ENCODE measurements around the gene SOD1.

Gene SOD1

GRCh38 chr21:31686272-31686915, 26.9 kb downstream of the SOD1 start:
- Histone ChIP-seq H3F3A (ENCODE audit: insufficient read depth, low read length) (no peaks in the 10 kb centered on the region), H2AFZ (ENCODE audit: low read length) (no peak overlapping the region), H3K36me3 (ENCODE audit: insufficient read depth, low read length) (peaks cover 94% of the 10 kb centered on the region), H3K9ac (ENCODE audit: low read length) (no peak overlapping the region), H3K4me1 (ENCODE audit: insufficient read depth, low read length, severe bottlenecking) (no peaks in the 10 kb centered on the region), H3K27me3 (ENCODE audit: insufficient read depth, low read length) (no peaks in the 10 kb centered on the region), H3K9me2 (ENCODE audit: low read depth, low read length) (no peaks in the 10 kb centered on the region), H4K20me1 (ENCODE audit: insufficient read depth, low read length) (no peaks in the 10 kb centered on the region; the same call in 1 of the 2 replicates), H3K4me3 (ENCODE audit: low read depth, low read length, poor library complexity, severe bottlenecking) (no peak overlapping the region), H3K79me2 (ENCODE audit: insufficient read depth, low read length) (peaks cover 4% of the 10 kb centered on the region; the same call in 1 of the 2 replicates), H3K9me3 (ENCODE audit: low read length) (no peaks in the 10 kb centered on the region), H3K27ac (ENCODE audit: low read depth, low read length, poor library complexity, severe bottlenecking) (no peak overlapping the region), H3K4me2 (ENCODE audit: low read length) (no peak overlapping the region)
- TF ChIP-seq CTCF (IDR thresholded peaks at IDR 0.05; ENCODE audit: low read length) = no peak
- TF ChIP-seq EZH2 (IDR thresholded peaks at IDR 0.05; ENCODE audit: borderline replicate concordance, low read length) = no peak

- Histone ChIP-seq H4K20me1 (ENCODE audit: insufficient read depth, low read length) (no peaks in the 10 kb centered on the region; the same call in 1 of the 2 replicates), H3K4me3 (ENCODE audit: low read depth, low read length, poor library complexity, severe bottlenecking) (no peak overlapping the region), H3K4me2 (ENCODE audit: low read length) (no peak overlapping the region), H3K9me2 (ENCODE audit: low read depth, low read length) (no peaks in the 10 kb centered on the region), H3K27ac (ENCODE audit: low read depth, low read length, poor library complexity, severe bottlenecking) (no peak overlapping the region), H2AFZ (ENCODE audit: low read length) (no peak overlapping the region), H3K36me3 (ENCODE audit: insufficient read depth, low read length) (peaks cover 95% of the 10 kb centered on the region), H3F3A (ENCODE audit: insufficient read depth, low read length) (no peaks in the 10 kb centered on the region), H3K4me1 (ENCODE audit: insufficient read depth, low read length, severe bottlenecking) (no peaks in the 10 kb centered on the region), H3K9ac (ENCODE audit: low read length) (no peak overlapping the region), H3K27me3 (ENCODE audit: insufficient read depth, low read length) (no peaks in the 10 kb centered on the region), H3K9me3 (ENCODE audit: low read length) (no peaks in the 10 kb centered on the region), H3K79me2 (ENCODE audit: insufficient read depth, low read length) (peaks cover 4% of the 10 kb centered on the region; the same call in 1 of the 2 replicates)
- no peak for TF ChIP-seq EZH2 (IDR thresholded peaks at IDR 0.05; ENCODE audit: borderline replicate concordance, low read length)
Observed at GRCh38 chr21:31687108-31687507, 27.6 kb downstream of the SOD1 start.

- H4K20me1 ChIP-seq (ENCODE audit: insufficient read depth, low read length) = no peaks in the 10 kb centered on the region; the same call in 1 of the 2 replicates
- no peak overlapping the region for H3K27ac ChIP-seq (ENCODE audit: low read depth, low read length, poor library complexity, severe bottlenecking)
- H3K79me2 ChIP-seq (ENCODE audit: insufficient read depth, low read length) = no peaks in the 10 kb centered on the region
- H3K4me2 ChIP-seq (ENCODE audit: low read length) = no peak overlapping the region
- peaks cover 95% of the 10 kb centered on the region for H3K36me3 ChIP-seq (ENCODE audit: insufficient read depth, low read length)
- no peak overlapping the region for H3K9ac ChIP-seq (ENCODE audit: low read length)
- H3K9me2 ChIP-seq (ENCODE audit: low read depth, low read length) = no peaks in the 10 kb centered on the region
- no peaks in the 10 kb centered on the region for H3K9me3 ChIP-seq (ENCODE audit: low read length)
- H3F3A ChIP-seq (ENCODE audit: insufficient read depth, low read length) = no peaks in the 10 kb centered on the region
- no peaks in the 10 kb centered on the region for H3K4me1 ChIP-seq (ENCODE audit: insufficient read depth, low read length, severe bottlenecking)
- no peaks in the 10 kb centered on the region for H3K27me3 ChIP-seq (ENCODE audit: insufficient read depth, low read length)
- no peak for TF ChIP-seq CTCF (IDR thresholded peaks at IDR 0.05; ENCODE audit: low read length)
- TF ChIP-seq EZH2 (IDR thresholded peaks at IDR 0.05; ENCODE audit: borderline replicate concordance, low read length) = no peak
- H3K4me3 ChIP-seq (ENCODE audit: low read depth, low read length, poor library complexity, severe bottlenecking) = no peak overlapping the region
- H2AFZ ChIP-seq (ENCODE audit: low read length) = no peak overlapping the region
Observed at GRCh38 chr21:31688603-31689368, 29.3 kb downstream of the SOD1 start.

All from OCI-LY1 (cell line).